HG03196 (cell line): Measurements from ENCODE around the gene DGUOK.
"Not testable (repeated sequence)": the region's sequence is repeated elsewhere in the genome, so short reads cannot be mapped to it uniquely, and the experiment has no call there.

ENCODE experiments used
- ATAC-seq: cut with Tn5 transposase; IDR thresholded peaks from one replicate; pipeline ENCODE4 v1.9.1; 2021; ENCODE audit not compliant: unreplicated experiment

DGUOK gene

DNA sequence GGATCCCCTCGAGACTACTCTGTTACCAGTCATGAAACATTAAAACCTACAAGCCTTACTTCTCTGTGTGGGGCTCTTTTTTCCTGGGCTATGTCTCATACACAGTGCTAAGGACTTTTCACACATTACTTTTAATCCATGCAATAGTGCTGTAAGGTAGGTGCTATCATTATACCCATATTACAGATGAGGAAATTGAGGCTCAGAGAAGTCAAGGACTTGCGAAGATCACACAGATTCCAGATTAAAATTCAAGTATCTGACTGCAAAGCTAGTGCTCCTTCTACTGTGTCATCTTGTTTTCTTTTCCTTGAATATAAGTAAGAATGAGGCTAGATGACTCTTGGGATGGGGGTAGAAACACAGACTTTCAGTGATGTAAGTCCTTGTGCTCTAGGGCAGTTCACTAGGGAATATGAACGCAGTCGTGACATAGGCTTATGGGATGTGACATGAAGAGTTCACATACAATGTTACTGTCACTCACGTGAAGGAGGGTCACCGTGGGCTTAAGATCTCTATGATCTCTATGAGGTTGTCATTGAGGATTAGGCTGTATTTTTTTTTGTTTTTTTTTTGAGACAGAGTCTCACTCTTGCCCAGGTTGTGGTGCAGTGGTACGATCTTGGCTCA, 7.0 kb upstream of the DGUOK start:
- no peak for ATAC-seq

DNA sequence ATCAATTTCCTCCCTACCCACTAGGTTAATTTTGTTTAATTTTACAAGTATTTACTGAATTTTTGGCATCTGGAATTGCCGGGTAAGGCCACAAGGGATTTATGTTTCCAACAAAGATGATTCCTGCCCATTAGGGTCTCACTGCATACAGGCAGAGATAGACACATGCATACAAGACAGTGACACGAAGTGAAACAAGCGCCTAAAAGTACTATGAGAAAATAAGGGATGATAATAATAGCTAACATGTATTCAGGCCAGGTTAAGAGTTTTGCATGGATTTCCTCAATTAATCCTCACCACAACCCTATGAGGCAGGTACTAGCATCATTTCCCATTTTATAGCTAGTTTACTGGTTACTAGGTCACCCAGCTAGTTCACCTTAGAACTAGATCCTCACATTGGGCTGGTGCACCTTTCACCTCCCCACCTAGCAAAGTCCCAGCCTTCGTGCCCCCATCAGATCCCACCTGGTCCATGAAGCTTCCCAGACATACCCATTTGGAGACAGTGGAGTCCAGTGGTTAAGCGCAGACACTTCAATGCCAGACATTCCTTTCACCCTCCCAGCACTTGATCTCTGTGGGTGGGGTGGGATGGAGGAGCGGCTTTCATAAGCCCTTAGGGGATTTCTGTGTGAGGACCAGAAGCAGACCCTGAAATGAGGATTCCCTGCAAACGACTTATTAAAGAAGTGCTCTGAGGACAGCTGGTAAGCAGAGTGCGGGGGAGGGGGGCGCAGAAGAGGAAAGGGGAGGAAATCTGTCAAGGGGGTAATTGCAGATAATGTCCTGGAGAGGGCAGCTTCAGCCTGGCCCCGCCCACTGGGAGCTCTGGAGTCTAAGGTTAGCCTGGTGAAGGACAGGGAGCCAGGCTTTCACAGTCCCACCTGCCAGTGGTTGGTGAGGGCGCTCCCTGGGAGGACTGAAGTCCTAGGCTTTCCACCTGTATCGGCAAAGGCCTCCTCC, 5.8 kb upstream of the DGUOK start:
- no peak for ATAC-seq

GRCh38 chr2:73921581-73921980, 5.1 kb upstream of the DGUOK start:
- ATAC-seq = no peak

DNA sequence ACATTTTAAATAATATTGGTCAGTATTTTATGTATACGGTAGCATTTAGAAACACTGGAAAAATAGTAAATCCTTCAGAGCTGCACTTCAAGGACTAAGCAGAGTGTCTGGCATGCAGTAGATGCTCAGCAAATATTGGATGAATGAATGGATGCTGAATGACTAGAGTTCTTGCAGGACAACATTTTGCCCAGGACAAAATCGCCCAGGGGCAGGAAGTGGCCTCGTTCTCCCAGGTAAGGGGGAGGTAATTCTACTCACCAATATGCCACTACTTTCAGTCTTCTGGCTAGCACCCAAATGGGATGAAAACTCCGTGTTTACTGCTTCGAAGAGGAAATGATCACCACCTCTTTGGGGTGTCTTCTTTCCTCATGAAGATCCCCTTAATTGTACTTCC, 4.0 kb upstream of the DGUOK start:
- no peak for ATAC-seq

GRCh38 chr2:73925033-73925704, 1.5 kb upstream of the DGUOK start:
- no peak for ATAC-seq

DNA sequence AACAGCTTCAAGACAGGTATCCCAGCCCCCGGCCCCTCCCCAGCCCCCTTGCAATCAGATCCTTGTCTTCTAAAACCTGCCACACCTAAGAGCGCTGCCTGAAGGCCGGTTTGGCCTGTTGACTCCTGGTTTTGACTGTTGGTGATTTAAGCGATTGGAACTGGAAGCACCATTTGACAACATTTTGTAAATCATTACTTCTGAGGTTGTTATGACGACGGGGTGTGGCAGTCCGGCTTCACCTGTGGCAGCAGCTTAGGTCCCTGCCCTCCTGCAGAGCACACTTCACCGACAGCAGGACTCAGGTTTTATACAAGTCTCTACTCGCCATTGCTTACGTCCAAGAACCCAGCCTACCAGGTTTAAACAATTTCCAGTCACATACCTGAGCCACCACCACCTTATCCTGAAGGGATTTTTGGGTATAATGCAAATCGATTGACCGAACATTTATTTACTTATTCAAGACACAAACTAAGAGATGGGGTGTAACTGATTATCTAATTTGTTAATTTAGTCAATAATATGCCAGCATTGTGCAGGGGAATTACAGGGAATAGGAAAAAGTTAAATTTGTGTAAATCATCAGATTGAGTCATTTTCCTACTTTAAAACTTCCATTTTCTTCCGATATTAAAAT, 707 bp upstream of the DGUOK start:
- ATAC-seq = no peak

- ATAC-seq = no peak
These were observed 664 bp downstream of the DGUOK start for GRCh38 chr2:73927344-73927743.

- ATAC-seq = no peak
These were observed 2.3 kb downstream of the DGUOK start for GRCh38 chr2:73928963-73929347.

DNA sequence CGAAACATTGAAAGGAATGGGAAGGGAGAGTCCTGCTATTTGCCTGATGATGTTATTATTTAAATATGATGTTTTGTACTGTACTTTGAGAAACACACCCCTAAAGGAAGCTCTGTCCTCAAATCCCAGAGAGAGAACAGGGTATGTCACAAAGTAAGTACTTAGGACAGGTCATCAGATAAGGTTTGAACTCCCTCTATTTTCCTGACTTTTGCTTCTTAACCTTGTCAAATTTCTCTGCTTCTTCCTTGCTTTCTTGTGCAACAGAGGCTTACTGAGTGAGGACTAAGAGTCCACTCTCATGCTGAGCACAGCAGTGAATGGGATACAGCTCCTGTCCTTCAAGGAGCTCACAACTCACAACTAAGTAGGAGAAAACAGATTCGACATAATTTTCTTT, 3.7 kb downstream of the DGUOK start:
- ATAC-seq = no peak

DNA sequence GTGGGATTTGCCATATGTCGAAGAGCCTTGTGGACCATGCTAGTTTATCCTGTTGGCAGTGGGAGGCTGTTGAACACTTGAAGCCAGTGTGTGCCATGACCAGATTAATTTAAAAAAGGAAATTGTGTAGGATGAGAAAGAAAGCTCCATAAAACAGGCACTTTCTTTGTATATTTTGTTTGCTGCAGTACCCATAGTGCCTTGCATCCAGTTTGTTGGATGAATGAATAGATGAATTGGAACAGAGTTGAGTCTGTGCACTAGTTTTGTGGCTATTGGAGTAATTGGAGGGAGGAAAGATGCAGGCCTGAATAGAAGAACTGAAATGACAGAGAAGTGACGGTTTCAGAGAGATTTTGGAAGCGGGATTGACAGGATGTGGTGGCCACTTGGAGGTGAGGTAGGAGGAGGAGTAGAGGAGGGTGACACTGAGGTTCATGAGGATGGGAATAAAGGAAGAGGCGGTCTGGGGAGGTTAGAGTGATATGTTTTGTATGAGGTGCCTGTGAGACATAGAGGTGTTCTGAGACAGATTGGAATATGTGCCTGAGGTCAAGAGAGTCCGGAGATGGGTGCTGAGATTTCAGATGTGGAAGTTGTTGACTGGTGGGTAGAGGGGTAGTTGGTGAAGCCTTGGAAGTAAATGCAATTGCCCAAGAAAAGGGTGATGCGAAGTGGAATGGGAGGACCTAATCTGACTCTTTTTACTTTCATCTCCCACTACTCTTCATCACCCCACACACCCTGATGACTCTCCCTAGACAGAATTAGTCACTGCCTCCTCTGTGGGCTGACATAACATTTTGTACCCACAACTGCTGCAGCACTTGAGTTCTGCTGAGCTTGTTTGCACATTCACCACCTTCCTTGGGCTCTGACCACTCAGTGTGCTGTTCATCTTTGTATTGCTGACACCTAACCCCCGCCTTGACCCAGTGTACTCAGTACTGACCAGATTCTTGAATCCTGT, 5.1 kb downstream of the DGUOK start:
- ATAC-seq = no peak

DNA sequence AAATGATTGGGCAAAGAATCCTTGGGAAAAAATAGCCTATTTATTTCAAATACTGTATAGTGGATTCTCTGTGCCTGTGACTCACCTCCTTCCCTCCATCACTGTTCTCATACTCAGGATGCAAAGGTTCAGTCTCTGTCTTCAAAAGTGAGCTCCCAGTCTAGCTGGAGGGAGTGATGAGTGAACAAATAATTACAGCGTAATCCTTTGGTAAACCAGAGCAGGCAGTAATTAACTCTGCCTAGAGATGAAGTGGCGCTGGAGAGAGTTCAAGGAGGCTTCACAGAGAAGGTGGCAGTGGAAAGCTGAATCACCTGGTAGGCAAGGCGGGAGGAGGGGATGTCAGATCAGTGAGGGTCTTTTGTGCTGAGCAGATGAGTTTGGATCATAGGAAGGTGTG, 6.5 kb downstream of the DGUOK start:
- no peak for ATAC-seq

- ATAC-seq = no peak
These were observed 9.0 kb downstream of the DGUOK start for GRCh38 chr2:73935641-73936040.

DNA sequence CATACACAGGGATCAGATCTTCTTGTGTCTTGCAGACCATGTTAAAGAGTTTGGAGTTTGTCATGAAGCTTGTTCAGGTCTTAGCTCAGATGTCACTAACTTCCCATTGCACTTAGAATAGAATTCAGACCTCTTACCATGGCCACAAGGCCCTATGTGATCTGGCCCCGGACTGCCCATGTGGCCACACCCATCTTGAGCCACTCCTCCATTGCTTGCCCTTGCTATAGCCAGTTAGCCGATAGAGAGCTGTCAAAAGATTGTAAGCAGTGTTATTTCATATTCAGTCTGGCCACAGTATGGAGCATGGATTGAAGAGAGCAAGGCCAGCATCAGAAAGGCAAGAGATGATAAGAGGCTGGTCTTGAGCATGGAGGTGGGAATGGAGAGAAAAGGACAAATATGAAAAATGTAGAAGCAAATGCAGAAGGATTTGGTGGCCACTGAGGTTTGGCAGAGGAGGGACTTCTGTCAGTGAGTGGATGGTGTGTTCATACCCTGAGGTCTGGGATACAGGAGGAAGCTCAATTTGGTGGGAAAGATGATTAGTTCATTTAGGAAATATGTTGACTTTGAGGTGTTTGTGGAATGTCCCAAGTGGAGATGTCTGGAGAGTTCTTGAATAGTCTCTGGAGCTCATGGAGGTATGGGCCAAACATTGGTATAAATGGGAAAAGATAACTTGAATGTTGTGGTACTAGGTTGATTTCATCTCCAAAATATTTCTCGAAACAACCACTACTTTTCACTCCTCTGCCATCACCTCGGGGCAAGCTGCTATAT, 10.6 kb downstream of the DGUOK start:
- ATAC-seq = no peak

DNA sequence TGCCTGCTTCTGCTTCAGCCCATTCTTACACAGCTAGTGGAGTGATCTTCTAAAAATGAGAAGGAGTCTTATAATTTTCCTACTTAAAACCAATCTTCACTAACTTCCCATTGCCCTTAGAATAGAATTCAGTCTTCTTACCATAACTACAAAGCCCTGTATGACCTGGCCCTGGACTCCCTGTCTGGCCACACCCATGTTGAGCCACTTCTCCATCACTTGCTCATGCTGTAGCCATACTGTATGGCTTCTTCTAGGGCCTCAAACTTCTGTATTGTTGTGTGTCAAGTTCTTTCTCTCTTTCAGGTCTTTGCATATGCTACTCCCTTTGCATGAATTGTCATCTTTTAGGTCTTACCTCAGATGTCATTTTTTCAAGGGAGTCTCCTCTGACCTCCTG, 11.2 kb downstream of the DGUOK start:
- ATAC-seq = no peak

- no peak for ATAC-seq
These were observed 12.2 kb downstream of the DGUOK start for GRCh38 chr2:73938718-73939352.

GRCh38 chr2:73939419-73939818, 12.7 kb downstream of the DGUOK start:
- no peak for ATAC-seq

- ATAC-seq = not testable (repeated sequence)
These were observed 13.4 kb downstream of the DGUOK start for GRCh38 chr2:73940066-73940465.

DNA sequence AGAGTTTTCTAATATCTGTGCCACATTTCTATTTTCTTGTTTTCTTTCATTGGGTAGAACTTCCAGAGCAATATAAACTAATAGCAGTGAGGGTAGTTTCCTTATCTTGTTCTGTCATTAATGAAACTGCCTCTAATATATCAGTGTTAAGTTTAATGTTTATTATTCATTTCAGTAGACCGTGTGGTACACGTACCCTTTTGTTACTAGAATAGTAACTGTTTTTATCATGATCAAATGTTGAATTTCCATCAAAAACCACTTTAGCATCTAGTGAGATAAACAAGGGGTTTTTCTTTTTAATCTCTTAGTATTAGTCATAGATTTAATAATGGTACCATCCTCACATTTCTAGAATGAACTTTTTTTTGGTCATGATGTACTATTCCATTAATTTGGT, 16.0 kb downstream of the DGUOK start:
- ATAC-seq = no peak

- no peak for ATAC-seq
These were observed 18.0 kb downstream of the DGUOK start for GRCh38 chr2:73944714-73945113.
